ENCODE measurements around the gene LAMA3. TPM values are rescaled to one million over a fixed set of nuclear protein-coding genes. Genes with fewer than 3 reads are reported as not detected.

LAMA3 gene
- total and polyA plus RNA-seq, 2 experiments from 2014 or later = 3.9 to 4.9 TPM

GRCh38 chr18:23756590-23757436 lies 67.6 kb downstream of the LAMA3 start (continued):
- no peak for TF ChIP-seq NANOG (IDR thresholded peaks at IDR 0.05; ENCODE audit: borderline replicate concordance)

- Histone ChIP-seq H3K4me1 (ENCODE audit: insufficient read depth) (no peaks in the 10 kb centered on the region), H3K4me2 (no peak overlapping the region; the same call in 1 of the 2 replicates), H3F3A (replicated peaks; ENCODE audit: low read depth) (no peaks in the 10 kb centered on the region), H2AFZ (peak overlapping the region; percentile 81; the same call in 1 of the 2 replicates), H3K36me3 (ENCODE audit: insufficient read depth) (no peaks in the 10 kb centered on the region), H4K20me1 (replicated peaks; ENCODE audit: insufficient read depth) (no peaks in the 10 kb centered on the region), H3K79me2 (replicated peaks; ENCODE audit: insufficient read depth) (no peaks in the 10 kb centered on the region), H3K4me3 (no peak overlapping the region), H3K27ac (ENCODE audit: low read depth) (no peak overlapping the region), H3K9me2 (ENCODE audit: insufficient read depth) (0 out of 2 replicates have a peak, but pooled peaks cover 7% of the 10 kb centered on the region), H3K27me3 (ENCODE audit: insufficient read depth) (no peaks in the 10 kb centered on the region)
- H3K27me3 Mint-ChIP-seq (ENCODE audit: insufficient read depth, low read depth, poor library complexity) = peaks cover 1% of the 10 kb centered on the region
- H3K4me3 Mint-ChIP-seq = no peak overlapping the region
- H3K4me1 Mint-ChIP-seq = peaks cover 6% of the 10 kb centered on the region; the same call in 2 of the 3 replicates
- ATAC-seq (no peak), DNase-seq (ENCODE audit: low spot score) (no peak)
- H3K9me3 Mint-ChIP-seq = no peaks in the 10 kb centered on the region
- H3K27ac Mint-ChIP-seq = no peak overlapping the region
- no peaks in the 10 kb centered on the region for H3K36me3 Mint-ChIP-seq (ENCODE audit: low read depth)
- TF ChIP-seq JUNB (IDR thresholded peaks at IDR 0.05; ENCODE audit: unreplicated experiment) = no peak
These were observed 68.1 kb downstream of the LAMA3 start for GRCh38 chr18:23757437-23757733.

- H3K36me3 ChIP-seq (ENCODE audit: insufficient read depth) = no peaks in the 10 kb centered on the region
- H3K4me2 ChIP-seq = no peak overlapping the region
- H3K79me2 ChIP-seq (replicated peaks; ENCODE audit: insufficient read depth) = no peaks in the 10 kb centered on the region
- H3K36me3 Mint-ChIP-seq (ENCODE audit: low read depth) = no peaks in the 10 kb centered on the region
- H4K20me1 ChIP-seq (replicated peaks; ENCODE audit: insufficient read depth) = no peaks in the 10 kb centered on the region
- H3K9me2 ChIP-seq (ENCODE audit: insufficient read depth) = 0 out of 2 replicates have a peak, but pooled peaks cover 7% of the 10 kb centered on the region
- H3F3A ChIP-seq (replicated peaks; ENCODE audit: low read depth) = no peaks in the 10 kb centered on the region
- H2AFZ ChIP-seq = no peak overlapping the region
- DNase-seq (ENCODE audit: low spot score) = no peak
- no peaks in the 10 kb centered on the region for H3K4me1 ChIP-seq (ENCODE audit: insufficient read depth)
- H3K27ac ChIP-seq (ENCODE audit: low read depth) = no peak overlapping the region
- no peaks in the 10 kb centered on the region for H3K27me3 ChIP-seq (ENCODE audit: insufficient read depth)
- H3K4me1 Mint-ChIP-seq = peaks cover 6% of the 10 kb centered on the region; the same call in 2 of the 3 replicates
- H3K9me3 Mint-ChIP-seq = no peaks in the 10 kb centered on the region
- no peak for ATAC-seq
- TF ChIP-seq ETS1 (IDR thresholded peaks at IDR 0.05) (no peak), ZNF331 (CRISPR knock-in tag; IDR thresholded peaks at IDR 0.05; ENCODE audit: low read depth) (no peak), EZH2 (IDR thresholded peaks at IDR 0.05; ENCODE audit: low read depth, unreplicated experiment) (no peak), ZNF114 (CRISPR knock-in tag; IDR thresholded peaks at IDR 0.05) (no peak), POLR2AphosphoS5 (IDR thresholded peaks at IDR 0.05; ENCODE audit: low read depth) (no peak), CTCF (conservative IDR thresholded peaks at IDR 0.05; ENCODE audit: low read depth in 2 of 2) (no peak)
- no peak overlapping the region for H3K4me3 ChIP-seq
- no peak overlapping the region for H3K4me3 Mint-ChIP-seq
- no peak overlapping the region for H3K27ac Mint-ChIP-seq
- peaks cover 1% of the 10 kb centered on the region for H3K27me3 Mint-ChIP-seq (ENCODE audit: insufficient read depth, low read depth, poor library complexity)
These were observed 69.0 kb downstream of the LAMA3 start for GRCh38 chr18:23758281-23758680.
